Kidney (tissue), 14 donors: ENCODE measurements around the gene NUP35. TPM values are rescaled to one million over a fixed set of nuclear protein-coding genes. Genes with fewer than 3 reads are reported as not detected.

Experiments
- DNase-seq, 5 donors: peaks; one replicate each; pipeline ENCODE4 v3.0.0-alpha.2; 2013 to 2020
- FAIRE-seq: peaks from 2 replicates; lab custom pipeline; 2012; peaks lifted over from hg19 to GRCh38; lab: Jason Lieb, UNC
- H3K27ac ChIP-seq, 2 donors: one replicate each; pipeline ENCODE4 v1.7.0; 2013; ENCODE audit warnings: low read depth in 2 of 2, low read length in 2 of 2, inconsistent platforms in 1 of 2
- H3K27me3 ChIP-seq: one replicate; pipeline ENCODE4 v1.7.1; 2013; ENCODE audit warnings: low read length, inconsistent platforms; ENCODE audit not compliant: control insufficient read depth, insufficient read depth
- H3K36me3 ChIP-seq, 3 donors: one replicate each; pipeline versions ENCODE4 v1.7.0 to v1.7.1; 2013; ENCODE audit warnings: low read length in 3 of 3, control low read depth in 1 of 3, inconsistent platforms in 1 of 3; ENCODE audit not compliant: insufficient read depth in 3 of 3, control insufficient read depth in 2 of 3
- H3K4me1 ChIP-seq, 3 donors: one replicate each; pipeline versions ENCODE4 v1.7.0 to v1.7.1; 2013; ENCODE audit warnings: low read length in 3 of 3, inconsistent platforms in 1 of 3, low read depth in 1 of 3; ENCODE audit not compliant: control insufficient read depth in 2 of 3, insufficient read depth in 2 of 3
- H3K4me3 ChIP-seq, 3 donors: one replicate each; pipeline versions ENCODE4 v1.7.0 to v1.8.1; 2013; ENCODE audit warnings: low read length in 3 of 3, control low read depth in 1 of 3, inconsistent platforms in 1 of 3
- H3K9ac ChIP-seq, 3 donors: one replicate each; pipeline versions ENCODE4 v1.7.0 to v1.7.1; 2013; ENCODE audit warnings: low read length in 3 of 3, control low read depth in 1 of 3, inconsistent platforms in 1 of 3
- H3K9me3 ChIP-seq, 3 donors: one replicate each; pipeline versions ENCODE4 v1.7.0 to v1.7.1; 2013; ENCODE audit warnings: low read length in 3 of 3, control low read depth in 1 of 3, inconsistent platforms in 1 of 3; ENCODE audit not compliant: control insufficient read depth in 2 of 3, insufficient read depth in 1 of 3
- intact Hi-C: fragments of 100-400 bp; cut with DNase I; formaldehyde crosslinking; loops from one replicate; pipeline ENCODE4 v1.11.1; 2022
- polyA plus RNA-seq: library from polyadenylated mRNA; stranded (reverse); fragments of 350-450 nt; fragmentation: Illumina TruSeq; extraction: RNeasy Lipid Tissue Mini Kit (QIAGEN cat#74804); gene quantifications from one replicate; pipeline ENCODE4 v1.2.3, GENCODE V29; 2014; ENCODE audit warnings: low read depth, low replicate concordance; ENCODE audit not compliant: insufficient read depth
- total RNA-seq: library from RNA; stranded (reverse); fragmentation: NEBNext Ultra II Directional; extraction: Animal tissue kit (Norgen Biotek cat#: 25700); gene quantifications from one replicate; pipeline ENCODE4 v1.2.1, GENCODE V29; 2021
- TF ChIP-seq, protein P1 (sequence below): IDR thresholded peaks from 3 replicates; pipeline ENCODE4 v1.5.1; 2012; ENCODE audit warnings: mild to moderate bottlenecking, moderate library complexity, borderline replicate concordance; ENCODE audit not compliant: insufficient read depth; ENCODE audit errors: extremely low read depth
- donor health status: control.
- donor health status: control.
- donor health status: control.
- donor health status: control.
- donor health status: control.
- donor health status: DM: yes; HTN: yes; CAD: no.
- donor health status: Normal renal cell carcinoma (clear cell type).

Gene NUP35
- total and polyA plus RNA-seq, 2 donors from 2014 or later = 12.3 to 17.9 TPM

DNA sequence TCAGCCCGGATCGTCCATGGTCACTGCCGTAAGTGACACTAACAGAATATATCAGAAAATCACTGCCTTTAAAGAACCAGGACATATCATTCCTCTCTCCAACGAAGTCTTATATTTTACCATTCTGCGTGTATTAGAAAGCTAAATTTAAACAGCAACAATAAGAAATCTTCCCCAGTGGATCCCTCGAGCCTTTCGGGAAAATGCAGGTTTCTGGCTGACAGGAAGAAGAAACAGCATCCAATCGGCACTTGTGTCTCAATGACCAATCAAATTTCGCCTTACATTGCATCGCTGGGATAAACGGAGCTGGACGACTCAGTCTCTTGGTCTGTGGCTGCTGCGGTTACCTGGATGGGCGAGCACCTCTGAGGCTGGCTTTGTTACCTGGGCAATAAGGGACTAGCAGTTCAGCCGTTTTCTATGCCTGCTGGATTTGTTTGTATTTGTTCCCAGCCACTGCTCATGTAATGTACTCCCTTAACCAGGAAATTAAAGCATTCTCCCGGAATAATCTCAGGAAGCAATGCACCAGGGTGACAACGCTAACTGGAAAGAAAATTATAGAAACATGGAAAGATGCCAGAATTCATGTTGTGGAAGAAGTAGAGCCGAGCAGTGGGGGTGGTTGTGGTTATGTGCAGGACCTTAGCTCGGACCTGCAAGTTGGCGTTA lies 45.6 kb upstream of the NUP35 start, which contains the start of gene DUSP19:
DUSP19 (plus strand) TSS at position 284 of the 675 bp plus-strand sequence; CDS start at position 471, 187 bp downstream.
- Histone ChIP-seq H3K9ac (peak within 1 kb of the TSS; percentile 84 to 87 (median 87)), H3K9me3 (no peaks in the 10 kb centered on the region), H3K27ac (peak within 1 kb of the TSS; percentile 84 to 90), H3K4me3 (peak within 1 kb of the TSS; percentile 91 to 97 (median 97)), H3K27me3 (no peaks in the 10 kb centered on the region), H3K36me3 (no peaks in the 10 kb centered on the region), H3K4me1 (peaks cover 0 to 7% (median 0%) of the 10 kb centered on the region in 3 donors)
- TF ChIP-seq, protein P1, sequence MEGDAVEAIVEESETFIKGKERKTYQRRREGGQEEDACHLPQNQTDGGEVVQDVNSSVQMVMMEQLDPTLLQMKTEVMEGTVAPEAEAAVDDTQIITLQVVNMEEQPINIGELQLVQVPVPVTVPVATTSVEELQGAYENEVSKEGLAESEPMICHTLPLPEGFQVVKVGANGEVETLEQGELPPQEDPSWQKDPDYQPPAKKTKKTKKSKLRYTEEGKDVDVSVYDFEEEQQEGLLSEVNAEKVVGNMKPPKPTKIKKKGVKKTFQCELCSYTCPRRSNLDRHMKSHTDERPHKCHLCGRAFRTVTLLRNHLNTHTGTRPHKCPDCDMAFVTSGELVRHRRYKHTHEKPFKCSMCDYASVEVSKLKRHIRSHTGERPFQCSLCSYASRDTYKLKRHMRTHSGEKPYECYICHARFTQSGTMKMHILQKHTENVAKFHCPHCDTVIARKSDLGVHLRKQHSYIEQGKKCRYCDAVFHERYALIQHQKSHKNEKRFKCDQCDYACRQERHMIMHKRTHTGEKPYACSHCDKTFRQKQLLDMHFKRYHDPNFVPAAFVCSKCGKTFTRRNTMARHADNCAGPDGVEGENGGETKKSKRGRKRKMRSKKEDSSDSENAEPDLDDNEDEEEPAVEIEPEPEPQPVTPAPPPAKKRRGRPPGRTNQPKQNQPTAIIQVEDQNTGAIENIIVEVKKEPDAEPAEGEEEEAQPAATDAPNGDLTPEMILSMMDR = no peak
- DNase-seq (peak; percentile 88 to 99 (median 97)), FAIRE-seq (peak; percentile 91)
- intact Hi-C loops = no loop called here

DNA sequence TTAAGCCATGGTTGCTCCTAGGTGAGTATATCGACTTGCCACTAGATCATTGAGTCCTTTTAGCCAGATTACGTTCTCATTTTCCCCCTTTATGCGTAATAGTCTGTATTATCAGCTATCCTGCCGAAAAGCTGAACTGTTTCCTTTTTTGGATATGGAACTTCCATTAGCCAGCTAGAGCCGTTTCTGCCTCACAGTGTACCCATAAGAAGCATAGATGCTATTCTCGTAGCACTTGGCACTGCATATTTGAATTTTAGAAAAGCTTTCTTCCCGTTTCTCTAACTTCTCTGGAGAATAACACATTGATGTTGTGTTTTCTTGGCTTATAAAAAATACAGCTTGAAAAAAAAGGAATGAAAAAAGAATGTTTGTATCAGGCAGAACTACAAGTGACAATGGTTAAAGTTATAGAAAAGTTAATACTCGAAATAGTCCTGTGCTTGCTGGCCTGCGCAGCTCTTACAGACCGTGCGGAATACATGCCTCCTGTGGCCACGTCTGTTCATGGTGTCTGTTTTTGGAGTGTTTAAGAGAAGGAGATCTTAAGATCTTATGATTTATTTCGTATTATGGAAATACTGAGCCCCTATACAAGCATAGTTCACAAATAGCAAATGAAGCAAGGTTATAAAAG lies 45.0 kb upstream of the NUP35 start:
- Histone ChIP-seq H3K4me3 (peak overlapping the region; percentile 91 to 97 (median 97)), H3K36me3 (no peaks in the 10 kb centered on the region), H3K27me3 (no peaks in the 10 kb centered on the region), H3K9me3 (no peaks in the 10 kb centered on the region), H3K9ac (peak overlapping the region; percentile 84 to 87 (median 87)), H3K27ac (peak overlapping the region; percentile 84 to 90), H3K4me1 (peaks cover 0 to 7% (median 0%) of the 10 kb centered on the region in 3 donors)
- FAIRE-seq (peak; percentile 8), DNase-seq (peak in 1 of 5 donors; percentile 14)
- intact Hi-C loops = no loop called here
- TF ChIP-seq, protein P1 = no peak

DNA sequence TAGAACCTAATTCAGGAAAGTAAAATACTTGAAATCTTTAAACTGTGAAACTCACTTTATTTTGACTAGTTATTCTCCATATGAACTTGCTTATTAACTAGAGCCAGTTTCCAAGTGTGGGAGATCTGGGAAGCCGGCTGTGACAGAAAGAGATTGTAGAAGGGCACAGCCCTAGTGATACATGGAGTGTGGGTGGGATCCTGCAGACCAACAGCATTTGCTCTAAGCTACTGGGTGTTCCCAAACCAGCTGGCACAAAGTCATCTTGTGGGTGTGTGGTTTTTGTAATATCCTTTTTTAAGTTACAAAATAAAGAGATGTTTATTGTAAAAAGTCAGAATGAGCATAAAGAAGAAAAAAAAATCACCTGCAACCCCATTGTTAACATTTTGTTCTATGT lies 42.3 kb upstream of the NUP35 start:
- Histone ChIP-seq H3K36me3 (no peaks in the 10 kb centered on the region), H3K27me3 (no peaks in the 10 kb centered on the region), H3K4me3 (no peak overlapping the region), H3K9me3 (no peaks in the 10 kb centered on the region), H3K9ac (no peak overlapping the region), H3K4me1 (peaks cover 0 to 7% (median 0%) of the 10 kb centered on the region in 3 donors), H3K27ac (no peak overlapping the region)
- TF ChIP-seq, protein P1 = no peak
- intact Hi-C loops = no loop called here
- DNase-seq = peak in 1 of 5 donors; percentile 14
- FAIRE-seq = no peak
